Suprapubic skin (tissue), 4 donors: ENCODE data around the gene MEIS3. TPM values are rescaled to one million over a fixed set of nuclear protein-coding genes. Genes with fewer than 3 reads are reported as not detected.

Experiments used
- DNase-seq, 2 donors: peaks; one replicate each; pipeline ENCODE4 v3.0.0-alpha.2; 2019; ENCODE audit warnings: low spot score in 2 of 2
- H3K27ac ChIP-seq: fragments of 200-600 bp; sonication (generic); one replicate; pipeline ENCODE4 v1.5.1; 2019
- H3K27me3 ChIP-seq: fragments of 200-600 bp; sonication (generic); one replicate; pipeline ENCODE4 v1.5.1; 2019
- H3K36me3 ChIP-seq: fragments of 200-600 bp; sonication (generic); one replicate; pipeline ENCODE4 v1.5.1; 2019
- H3K4me1 ChIP-seq: fragments of 200-600 bp; sonication (generic); one replicate; pipeline ENCODE4 v1.5.1; 2019
- H3K4me3 ChIP-seq: fragments of 200-600 bp; sonication (generic); one replicate; pipeline ENCODE4 v1.5.1; 2019; ENCODE audit warnings: mild to moderate bottlenecking
- H3K9me3 ChIP-seq: fragments of 200-600 bp; sonication (generic); one replicate; pipeline ENCODE4 v1.5.1; 2019
- CTCF ChIP-seq, 2 donors: fragments of 200-600 bp in 1 of 2; fragments of 450-650 bp in 1 of 2; sonication (generic) in 1 of 2; IDR thresholded peaks; one replicate each; pipeline ENCODE4 v1.5.1; 2016 to 2019; ENCODE audit warnings: antibody characterized with exemption in 2 of 2, mild to moderate bottlenecking in 1 of 2, moderate library complexity in 1 of 2
- EP300 ChIP-seq: sonication (generic); formaldehyde crosslinking; IDR thresholded peaks from one replicate; pipeline ENCODE4 v1.6.1; 2017; ENCODE audit warnings: antibody characterized with exemption
- POLR2A ChIP-seq, 2 donors: fragments of 450-650 bp; IDR thresholded peaks; one replicate each; pipeline ENCODE4 v1.6.1; 2017; ENCODE audit warnings: antibody characterized with exemption in 2 of 2, mild to moderate bottlenecking in 2 of 2, moderate library complexity in 2 of 2
- POLR2AphosphoS5 ChIP-seq, 3 donors: sonication (generic); formaldehyde crosslinking; IDR thresholded peaks; one replicate each; pipeline ENCODE4 v1.6.1; 2017; ENCODE audit warnings: antibody characterized with exemption in 3 of 3
- WGBS: methylation state at CpG from one replicate; pipeline ENCODE4 v1.1.5; 2018; 5-methylcytosine and 5-hydroxymethylcytosine counted together
- total RNA-seq, 4 donors: library from RNA; depleted of rRNA; stranded (reverse); fragments of >200 nt; gene quantifications; one replicate each; pipeline ENCODE4 v1.1.0, GENCODE V29; 2016

The MEIS3 gene
- total RNA-seq, 4 donors from 2014 or later = 1.6 to 5.5 (median 3.1) TPM

- Histone ChIP-seq H3K36me3 (no peaks in the 10 kb centered on the region), H3K4me1 (peaks cover 3% of the 10 kb centered on the region), H3K27ac (no peak overlapping the region), H3K9me3 (no peaks in the 10 kb centered on the region), H3K4me3 (no peak overlapping the region), H3K27me3 (peaks cover 47% of the 10 kb centered on the region)
- WGBS = 90% methylated on average over 14 of the region's 14 CpGs
- DNase-seq = no peak
- TF ChIP-seq POLR2A (IDR thresholded peaks at IDR 0.05) (no peak), EP300 (no peak), POLR2AphosphoS5 (IDR thresholded peaks at IDR 0.05) (no peak), CTCF (IDR thresholded peaks at IDR 0.05) (no peak)
Measured at GRCh38 chr19:47408156-47408938, 11.0 kb downstream of the MEIS3 start.

GRCh38 chr19:47407417-47407774 is 11.9 kb downstream of the MEIS3 start:
- 19% methylated on average over 6 of the region's 14 CpGs for WGBS
- Histone ChIP-seq H3K27ac (no peak overlapping the region), H3K4me3 (no peak overlapping the region), H3K27me3 (peaks cover 47% of the 10 kb centered on the region), H3K36me3 (no peaks in the 10 kb centered on the region), H3K4me1 (peaks cover 3% of the 10 kb centered on the region), H3K9me3 (no peaks in the 10 kb centered on the region)
- no peak for DNase-seq
- TF ChIP-seq POLR2AphosphoS5 (IDR thresholded peaks at IDR 0.05) (no peak), EP300 (no peak), POLR2A (IDR thresholded peaks at IDR 0.05) (no peak), CTCF (IDR thresholded peaks at IDR 0.05) (no peak)

- Histone ChIP-seq H3K27ac (no peak overlapping the region), H3K4me3 (no peak overlapping the region), H3K4me1 (peaks cover 3% of the 10 kb centered on the region), H3K9me3 (no peaks in the 10 kb centered on the region), H3K27me3 (peaks cover 47% of the 10 kb centered on the region), H3K36me3 (no peaks in the 10 kb centered on the region)
- WGBS = 30% methylated on average over 29 of the region's 47 CpGs
- no peak for DNase-seq
- TF ChIP-seq POLR2AphosphoS5 (IDR thresholded peaks at IDR 0.05) (no peak), EP300 (no peak), CTCF (IDR thresholded peaks at IDR 0.05) (no peak), POLR2A (IDR thresholded peaks at IDR 0.05) (no peak)
Measured at GRCh38 chr19:47406711-47407416, 12.5 kb downstream of the MEIS3 start.

GRCh38 chr19:47405854-47406417 is 13.4 kb downstream of the MEIS3 start:
- Histone ChIP-seq H3K4me1 (peaks cover 3% of the 10 kb centered on the region), H3K36me3 (no peaks in the 10 kb centered on the region), H3K9me3 (no peaks in the 10 kb centered on the region), H3K27me3 (peaks cover 47% of the 10 kb centered on the region), H3K27ac (no peak overlapping the region), H3K4me3 (no peak overlapping the region)
- 92% methylated on average over 5 of the region's 5 CpGs for WGBS
- DNase-seq = no peak
- TF ChIP-seq POLR2A (IDR thresholded peaks at IDR 0.05) (no peak), POLR2AphosphoS5 (IDR thresholded peaks at IDR 0.05) (no peak), CTCF (IDR thresholded peaks at IDR 0.05) (no peak), EP300 (no peak)

GRCh38 chr19:47405197-47405550 is 14.2 kb downstream of the MEIS3 start:
- Histone ChIP-seq H3K27me3 (peaks cover 47% of the 10 kb centered on the region), H3K27ac (no peak overlapping the region), H3K9me3 (no peaks in the 10 kb centered on the region), H3K4me1 (peaks cover 3% of the 10 kb centered on the region), H3K36me3 (no peaks in the 10 kb centered on the region), H3K4me3 (no peak overlapping the region)
- TF ChIP-seq POLR2AphosphoS5 (IDR thresholded peaks at IDR 0.05) = no peak
- no peak for TF ChIP-seq EP300
- TF ChIP-seq POLR2A (IDR thresholded peaks at IDR 0.05) = no peak
- no peak for TF ChIP-seq CTCF (IDR thresholded peaks at IDR 0.05)
- WGBS = 89% methylated on average over 4 of the region's 4 CpGs
- DNase-seq = no peak
